GM12892 (cell line): ENCODE data around the gene FHOD1.

ENCODE experiments used
- POLR2A ChIP-seq: IDR thresholded peaks from 2 replicates; pipeline ENCODE4 v1.6.1; 2011; ENCODE audit warnings: low read depth, low read length, control low read depth
- POLR2AphosphoS5 ChIP-seq: IDR thresholded peaks from 2 replicates; pipeline ENCODE4 v1.6.1; 2011; ENCODE audit warnings: low read depth, low read length, control low read depth

DNA sequence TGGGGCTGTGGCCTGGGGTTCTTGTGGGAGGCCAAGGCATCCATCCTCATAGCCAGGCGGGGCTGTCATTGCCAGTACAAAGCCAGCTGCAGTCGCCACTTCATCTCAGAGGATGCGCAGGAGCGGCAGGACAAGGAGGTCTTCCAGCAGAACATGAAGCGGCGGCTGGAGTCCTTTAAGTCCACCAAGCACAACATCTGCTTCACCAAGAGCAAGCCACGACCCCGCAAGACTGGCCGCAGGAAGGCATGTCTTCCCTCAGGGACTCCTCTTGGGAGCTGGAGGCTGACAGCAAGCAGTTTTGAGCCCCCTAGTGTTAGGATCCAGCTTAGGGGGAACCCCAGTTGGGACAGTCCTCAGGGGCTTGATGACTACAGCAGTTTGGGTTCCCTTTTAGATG is 17.0 kb upstream of the FHOD1 start:
- TF ChIP-seq POLR2A (no peak), POLR2AphosphoS5 (no peak)
